HCT116 (cell line): Measurements from ENCODE around the gene CTNND2.

ENCODE experiments used
- CTCF ChIP-seq, 3 experiments: fragments of 200-600 bp in 1 of 3; sonication (generic) in 1 of 3; IDR thresholded peaks in 2 of 3; conservative IDR thresholded peaks in 1 of 3; 2 replicates each; pipeline ENCODE4 v1.5.1; 2012 to 2017; ENCODE audit warnings: low read depth in 2 of 3, low read length in 2 of 3, antibody characterized with exemption in 1 of 3, borderline replicate concordance in 1 of 3, control low read depth in 1 of 3, mild to moderate bottlenecking in 1 of 3, mixed read lengths in 1 of 3, mixed run types in 1 of 3, moderate library complexity in 1 of 3; ENCODE audit not compliant: insufficient read depth in 1 of 3
- MAX ChIP-seq: IDR thresholded peaks from 2 replicates; pipeline ENCODE4 v1.6.1; 2012
- POLR2A ChIP-seq: IDR thresholded peaks from 2 replicates; pipeline ENCODE4 v1.7.0; 2011; ENCODE audit warnings: borderline replicate concordance; ENCODE audit not compliant: insufficient read depth, insufficient read length; ENCODE audit errors: extremely low read depth
- POLR2AphosphoS5 ChIP-seq: IDR thresholded peaks from 2 replicates; pipeline ENCODE4 v1.6.1; 2011; ENCODE audit warnings: mild to moderate bottlenecking, low read depth, low read length, moderate library complexity
- RAD21 ChIP-seq: IDR thresholded peaks from 2 replicates; pipeline ENCODE4 v1.6.1; 2012; ENCODE audit warnings: low read depth, mild to moderate bottlenecking

GRCh38 chr5:11760934-11761603 is 143.2 kb downstream of the CTNND2 start:
- TF ChIP-seq RAD21 (no peak), CTCF (IDR thresholded peaks at IDR 0.05 in 2 of 3, conservative IDR thresholded peaks at IDR 0.05 in 1 of 3; ENCODE audit: borderline replicate concordance in 1 of 3, insufficient read depth in 1 of 3, low read depth in 2 of 3, low read length in 2 of 3) (no peak), MAX (no peak), POLR2AphosphoS5 (no peak), POLR2A (no peak)
